K562 (cell line): ENCODE measurements around the gene GRWD1. TPM values are rescaled to one million over a fixed set of nuclear protein-coding genes. Genes with fewer than 3 reads are reported as not detected.

Experiments used
- ZFPM2 ChIP-seq: fragments of 250-450 bp; sonication (Bioruptor Pico); IDR thresholded peaks from 2 replicates; pipeline ENCODE4 v1.5.1; 2022; ENCODE audit warnings: mild to moderate bottlenecking
- ZNF444 ChIP-seq: fragments of 250-450 bp; sonication (Bioruptor Pico); IDR thresholded peaks from 2 replicates; pipeline ENCODE4 v1.4.0; 2020; ENCODE audit warnings: mild to moderate bottlenecking, moderate library complexity
- polyA plus RNA-seq, 8 experiments: library from polyadenylated mRNA; depleted of rRNA in 4 of 8; stranded (reverse) in 5 of 8; unstranded in 3 of 8; fragments of >200 nt; fragmentation: Nextera tagmentation in 2 of 8; fragmentation: Illumina TruSeq in 1 of 8; extraction: Ambion mirVana in 2 of 8; extraction: Trizol in 1 of 8; gene quantifications; 2 replicates each; pipeline versions ENCODE4 v1.2.1 to v1.2.3, GENCODE V29; 2011 to 2014; ENCODE audit warnings: inconsistent platforms in 1 of 8, missing spikeins in 1 of 8
- total RNA-seq, 7 experiments: library from RNA; depleted of rRNA in 6 of 7; stranded (reverse); fragments of >200 nt in 6 of 7; fragmentation: Illumina TruSeq in 2 of 7; extraction: Trizol in 2 of 7; gene quantifications; 2 replicates each; pipeline versions ENCODE4 v1.2.1 to v1.2.3, GENCODE V29; 2011 to 2021; ENCODE audit warnings: low replicate concordance in 1 of 7
- TF ChIP-seq, protein P1 (sequence below), 2 experiments: IDR thresholded peaks; 2 replicates each; pipeline ENCODE4 v1.6.1; 2012; ENCODE audit warnings: improper control_type of control experiment in 2 of 2, low read depth in 2 of 2, low read length in 2 of 2, borderline replicate concordance in 1 of 2
- TF ChIP-seq, protein P2 (sequence below): sonication (generic); formaldehyde crosslinking; IDR thresholded peaks from 2 replicates; pipeline ENCODE4 v1.4.0; 2020; ENCODE audit warnings: mild to moderate bottlenecking, missing genetic modification reagents

Gene GRWD1
- total and polyA plus RNA-seq, 9 of the 15 experiments (the other 6 are each of a cell fraction or from before 2014, with no cell fraction given): 1.5 to 87.2 (median 24.5) TPM

DNA sequence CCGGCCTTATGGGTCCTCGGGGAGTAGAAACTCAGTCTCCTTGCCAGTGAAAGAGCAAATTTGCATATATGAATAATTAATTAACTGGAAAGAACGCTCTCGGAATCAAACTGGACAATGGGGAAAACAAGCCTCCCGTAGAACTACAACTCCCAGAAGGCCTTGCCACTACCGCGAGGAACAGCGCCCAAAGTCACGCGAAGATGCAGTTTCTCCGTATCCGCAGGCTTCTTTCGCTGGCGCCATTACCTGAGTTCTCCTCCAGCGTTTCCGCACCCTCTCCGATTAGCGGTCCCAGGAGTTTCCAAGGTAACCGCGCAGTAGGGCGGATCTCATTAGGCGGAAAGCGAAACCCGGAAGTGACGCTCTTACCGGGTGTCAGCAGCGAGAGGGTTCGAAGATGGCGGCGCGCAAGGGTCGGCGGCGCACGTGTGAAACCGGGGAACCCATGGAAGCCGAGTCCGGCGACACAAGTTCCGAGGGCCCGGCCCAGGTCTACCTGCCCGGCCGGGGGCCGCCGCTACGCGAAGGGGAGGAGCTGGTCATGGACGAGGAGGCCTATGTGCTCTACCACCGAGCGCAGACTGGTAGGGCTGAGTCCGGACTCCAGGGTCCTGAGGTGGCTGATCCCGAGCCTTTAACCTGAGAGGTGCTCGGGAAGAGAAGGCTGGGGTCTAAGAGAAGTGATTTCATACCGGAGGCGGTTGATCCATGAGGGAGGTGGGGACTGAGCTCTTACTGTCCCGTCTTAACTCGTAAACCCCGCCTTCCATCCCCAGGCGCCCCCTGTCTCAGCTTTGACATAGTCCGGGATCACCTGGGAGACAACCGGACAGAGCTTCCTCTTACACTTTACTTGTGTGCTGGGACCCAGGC, at the start of gene GRWD1 (continued):
- TF ChIP-seq, protein P1, sequence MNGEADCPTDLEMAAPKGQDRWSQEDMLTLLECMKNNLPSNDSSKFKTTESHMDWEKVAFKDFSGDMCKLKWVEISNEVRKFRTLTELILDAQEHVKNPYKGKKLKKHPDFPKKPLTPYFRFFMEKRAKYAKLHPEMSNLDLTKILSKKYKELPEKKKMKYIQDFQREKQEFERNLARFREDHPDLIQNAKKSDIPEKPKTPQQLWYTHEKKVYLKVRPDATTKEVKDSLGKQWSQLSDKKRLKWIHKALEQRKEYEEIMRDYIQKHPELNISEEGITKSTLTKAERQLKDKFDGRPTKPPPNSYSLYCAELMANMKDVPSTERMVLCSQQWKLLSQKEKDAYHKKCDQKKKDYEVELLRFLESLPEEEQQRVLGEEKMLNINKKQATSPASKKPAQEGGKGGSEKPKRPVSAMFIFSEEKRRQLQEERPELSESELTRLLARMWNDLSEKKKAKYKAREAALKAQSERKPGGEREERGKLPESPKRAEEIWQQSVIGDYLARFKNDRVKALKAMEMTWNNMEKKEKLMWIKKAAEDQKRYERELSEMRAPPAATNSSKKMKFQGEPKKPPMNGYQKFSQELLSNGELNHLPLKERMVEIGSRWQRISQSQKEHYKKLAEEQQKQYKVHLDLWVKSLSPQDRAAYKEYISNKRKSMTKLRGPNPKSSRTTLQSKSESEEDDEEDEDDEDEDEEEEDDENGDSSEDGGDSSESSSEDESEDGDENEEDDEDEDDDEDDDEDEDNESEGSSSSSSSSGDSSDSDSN (IDR thresholded peaks at IDR 0.05; ENCODE audit: borderline replicate concordance in 1 of 2, low read depth in 2 of 2, low read length in 2 of 2): no peak
- TF ChIP-seq ZNF444 (no peak), ZFPM2 (no peak)
- TF ChIP-seq, protein P2, sequence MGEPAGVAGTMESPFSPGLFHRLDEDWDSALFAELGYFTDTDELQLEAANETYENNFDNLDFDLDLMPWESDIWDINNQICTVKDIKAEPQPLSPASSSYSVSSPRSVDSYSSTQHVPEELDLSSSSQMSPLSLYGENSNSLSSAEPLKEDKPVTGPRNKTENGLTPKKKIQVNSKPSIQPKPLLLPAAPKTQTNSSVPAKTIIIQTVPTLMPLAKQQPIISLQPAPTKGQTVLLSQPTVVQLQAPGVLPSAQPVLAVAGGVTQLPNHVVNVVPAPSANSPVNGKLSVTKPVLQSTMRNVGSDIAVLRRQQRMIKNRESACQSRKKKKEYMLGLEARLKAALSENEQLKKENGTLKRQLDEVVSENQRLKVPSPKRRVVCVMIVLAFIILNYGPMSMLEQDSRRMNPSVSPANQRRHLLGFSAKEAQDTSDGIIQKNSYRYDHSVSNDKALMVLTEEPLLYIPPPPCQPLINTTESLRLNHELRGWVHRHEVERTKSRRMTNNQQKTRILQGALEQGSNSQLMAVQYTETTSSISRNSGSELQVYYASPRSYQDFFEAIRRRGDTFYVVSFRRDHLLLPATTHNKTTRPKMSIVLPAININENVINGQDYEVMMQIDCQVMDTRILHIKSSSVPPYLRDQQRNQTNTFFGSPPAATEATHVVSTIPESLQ (CRISPR knock-in tag): peak; percentile 73; the same call in 1 of the 2 replicates
- TF ChIP-seq, all 486 proteins: peak for 148
